ENCODE data around the gene NFYC.
"Not testable (repeated sequence)": the region's sequence is repeated elsewhere in the genome, so short reads cannot be mapped to it uniquely, and the experiment has no call there.

Gene NFYC

DNA sequence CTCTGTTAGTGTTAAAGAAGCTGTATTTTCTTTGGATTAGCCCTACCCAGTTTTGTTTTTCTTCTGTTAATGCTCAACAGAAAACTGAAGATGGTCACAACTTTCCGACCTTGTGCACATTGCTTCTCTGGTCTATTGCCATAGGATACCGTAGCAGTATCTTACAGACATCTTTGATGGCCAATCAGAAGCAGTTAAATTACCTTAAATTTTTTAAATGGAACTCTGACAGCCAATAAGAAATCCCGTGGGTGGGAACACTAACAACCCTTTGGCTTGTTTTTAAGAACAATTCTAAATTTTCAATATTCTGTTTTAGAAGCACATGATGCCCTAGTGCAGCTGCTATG, 17.2 kb downstream of the NFYC start:
- peak; percentile 87 to 93 for DNase-seq

DNA sequence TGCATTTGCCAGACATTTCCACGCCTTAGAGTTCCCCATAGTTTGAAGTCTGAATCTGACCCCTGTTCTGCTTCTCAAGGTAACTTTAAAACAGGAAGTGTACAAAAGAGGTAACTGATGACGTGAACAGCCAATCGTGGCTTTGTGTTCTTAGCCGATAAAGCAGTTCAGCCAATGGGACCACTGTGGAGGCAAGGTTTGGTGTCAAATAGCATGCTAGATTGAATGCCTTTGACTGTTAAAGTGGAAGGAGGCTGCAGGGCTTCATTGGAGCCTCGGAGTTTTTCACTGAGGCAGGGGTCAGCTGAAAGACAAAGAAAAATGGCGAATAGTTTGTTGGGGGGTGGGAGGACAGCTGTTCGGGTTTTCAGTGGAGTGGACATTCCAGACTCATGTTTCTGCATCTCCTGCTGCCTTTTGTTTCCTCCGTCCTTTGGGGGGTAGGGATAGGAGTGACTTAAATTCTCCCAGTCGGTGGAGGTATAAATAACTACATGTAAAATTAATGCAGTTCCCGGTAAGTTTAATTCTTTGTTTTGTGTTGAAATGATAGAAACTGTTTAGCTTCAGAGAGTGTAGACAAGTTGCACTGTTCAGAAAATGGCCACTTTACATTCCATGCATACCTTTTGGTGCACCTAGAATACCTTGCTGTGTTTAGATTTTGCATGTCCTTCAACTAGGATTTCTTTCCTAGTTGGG, 17.7 kb downstream of the NFYC start:
- DNase-seq = peak; percentile 96 to 97

DNA sequence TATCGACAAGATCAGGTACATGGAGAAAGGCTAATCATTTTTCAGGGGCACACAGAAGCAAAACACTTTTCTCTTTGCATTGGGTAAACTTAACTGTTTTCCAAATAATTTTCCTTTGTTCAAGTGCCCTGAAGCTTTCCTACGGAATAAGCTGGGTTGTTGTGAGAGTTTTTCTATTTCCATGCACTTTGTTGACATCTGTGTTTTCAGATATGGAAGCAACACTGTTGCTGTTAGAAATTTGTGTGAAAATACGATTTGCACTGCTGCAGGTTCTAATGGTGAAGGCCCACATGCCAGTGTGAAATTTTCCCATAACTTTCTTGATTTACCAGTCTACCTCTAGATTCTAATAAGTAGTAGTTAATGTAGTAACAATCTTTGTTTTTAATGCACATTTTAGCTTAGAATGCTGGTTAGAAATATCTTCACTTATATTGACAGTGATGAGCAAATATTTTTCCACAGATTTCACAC, 18.3 kb downstream of the NFYC start:
- no peak for DNase-seq

DNA sequence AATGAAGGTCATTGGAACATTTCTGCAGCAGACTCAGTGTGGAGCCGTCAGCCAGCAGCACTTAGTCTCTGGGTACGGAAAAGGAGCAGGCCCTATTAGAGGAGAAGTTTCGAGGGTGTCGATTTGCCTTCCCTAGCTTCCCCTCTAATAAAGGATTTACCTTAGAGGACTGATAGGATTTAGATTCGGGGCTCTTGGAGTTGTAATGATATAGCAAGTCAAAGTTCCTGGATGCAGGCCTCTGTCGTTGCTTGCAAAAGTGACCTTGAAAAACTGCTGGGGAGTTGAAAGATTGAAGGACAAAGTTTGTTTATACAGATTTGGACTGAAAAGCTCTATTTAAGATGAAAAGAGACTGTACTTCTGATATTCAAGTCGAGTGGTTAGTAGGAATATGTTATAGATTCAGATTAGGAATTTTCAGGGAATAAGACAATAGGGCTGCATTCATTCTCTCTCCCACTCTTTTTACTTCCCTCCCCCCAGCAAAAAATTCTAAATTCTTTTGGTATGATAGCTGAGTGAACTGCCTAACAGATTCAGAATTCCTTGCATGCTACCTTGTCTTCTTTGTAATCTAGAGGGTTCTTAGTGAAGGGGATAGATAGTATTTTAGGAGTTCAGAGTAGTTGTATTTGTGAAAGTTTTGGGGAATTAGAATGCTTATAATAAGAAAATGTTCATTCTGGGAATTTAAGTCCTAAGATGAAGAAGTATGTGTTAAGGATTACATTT, 19.2 kb downstream of the NFYC start:
- DNase-seq = no peak

DNA sequence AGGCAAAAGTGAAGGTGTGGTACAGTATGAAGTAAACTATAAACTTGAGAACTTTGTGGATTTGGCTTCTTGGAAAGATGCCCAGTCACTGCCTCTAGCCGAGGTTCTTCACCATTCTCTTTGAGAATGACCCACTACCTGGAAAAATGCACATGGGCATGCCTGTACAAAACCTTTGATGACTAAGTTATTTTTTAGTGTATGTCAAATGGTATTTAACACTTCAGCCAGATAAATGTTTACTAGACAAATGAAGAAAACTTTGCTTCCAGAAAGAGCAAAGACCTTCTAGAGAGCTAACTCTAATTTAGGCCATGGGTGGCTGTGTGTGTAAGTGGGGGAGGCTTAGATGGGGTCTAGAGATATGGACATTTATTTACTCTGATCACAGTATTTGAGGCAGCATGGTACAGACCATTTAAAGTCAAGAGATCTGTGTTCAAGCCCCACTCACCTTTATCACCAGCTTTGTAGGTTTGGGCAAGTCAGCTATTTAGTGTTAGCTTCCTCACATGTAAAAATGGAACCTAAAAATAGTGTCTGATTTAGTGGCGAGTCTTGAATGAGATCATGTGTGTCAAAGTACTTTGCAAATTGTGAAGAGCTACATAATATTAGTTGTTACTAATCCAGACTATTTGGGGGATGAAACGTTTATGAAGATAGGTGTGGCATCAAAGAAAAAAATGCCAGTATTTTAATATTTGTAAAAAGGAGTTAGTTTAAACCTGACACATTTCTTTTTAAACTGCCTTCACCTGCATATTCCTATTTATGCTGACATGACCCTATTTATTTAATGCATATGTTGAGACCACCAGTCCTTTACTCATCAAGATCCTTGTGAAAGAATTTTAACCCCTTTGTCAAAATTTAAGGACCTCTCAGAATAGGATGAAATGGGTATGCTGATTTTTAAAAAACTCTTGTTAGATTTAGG, 20.2 kb downstream of the NFYC start:
- DNase-seq = no peak

DNA sequence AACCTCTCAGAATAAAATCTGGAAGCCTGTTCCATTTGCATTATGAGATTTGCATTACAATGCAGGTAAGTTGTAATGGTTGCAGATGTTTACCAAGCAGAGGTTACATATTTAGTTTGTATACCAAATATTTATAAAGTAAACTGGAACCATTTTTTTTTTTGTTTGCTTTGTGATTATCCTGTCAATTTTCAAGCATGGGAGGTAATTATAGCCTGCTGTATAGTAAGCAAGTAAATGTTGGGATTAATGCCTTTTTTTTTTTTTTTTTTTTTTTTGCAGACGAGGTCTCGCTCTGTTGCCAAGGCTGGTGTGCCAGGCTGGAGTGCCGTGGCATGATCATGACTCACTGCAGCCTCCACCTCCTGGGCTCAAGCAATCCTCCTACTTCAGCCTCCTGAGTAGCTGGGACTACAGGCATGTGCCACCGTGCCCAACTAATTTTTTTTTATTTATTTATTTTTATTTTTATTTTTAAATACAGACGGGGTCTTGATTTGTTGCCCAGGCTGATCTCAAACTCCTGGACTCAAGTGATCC, 21.0 kb downstream of the NFYC start:
- DNase-seq = peak in 1 of 2 experiments; percentile 23

DNA sequence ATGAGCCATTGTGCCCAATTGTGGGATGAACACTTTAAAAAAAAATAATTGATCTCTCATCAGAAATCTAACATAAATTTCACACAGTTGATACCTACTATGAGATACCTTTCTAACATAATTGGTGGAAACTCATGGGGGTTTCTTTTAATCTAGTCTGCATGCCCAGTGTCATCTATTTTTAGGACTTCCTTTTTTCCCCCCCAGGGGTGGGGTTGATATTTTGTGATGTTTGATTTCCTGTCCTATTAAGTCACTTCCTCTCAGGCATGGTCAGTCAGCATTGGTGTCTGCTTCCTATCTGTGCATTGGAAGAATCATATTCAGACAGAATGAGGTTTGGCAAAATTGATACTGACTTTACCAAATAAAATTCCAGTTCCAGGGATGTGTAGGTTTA, 21.5 kb downstream of the NFYC start:
- DNase-seq = no peak

DNA sequence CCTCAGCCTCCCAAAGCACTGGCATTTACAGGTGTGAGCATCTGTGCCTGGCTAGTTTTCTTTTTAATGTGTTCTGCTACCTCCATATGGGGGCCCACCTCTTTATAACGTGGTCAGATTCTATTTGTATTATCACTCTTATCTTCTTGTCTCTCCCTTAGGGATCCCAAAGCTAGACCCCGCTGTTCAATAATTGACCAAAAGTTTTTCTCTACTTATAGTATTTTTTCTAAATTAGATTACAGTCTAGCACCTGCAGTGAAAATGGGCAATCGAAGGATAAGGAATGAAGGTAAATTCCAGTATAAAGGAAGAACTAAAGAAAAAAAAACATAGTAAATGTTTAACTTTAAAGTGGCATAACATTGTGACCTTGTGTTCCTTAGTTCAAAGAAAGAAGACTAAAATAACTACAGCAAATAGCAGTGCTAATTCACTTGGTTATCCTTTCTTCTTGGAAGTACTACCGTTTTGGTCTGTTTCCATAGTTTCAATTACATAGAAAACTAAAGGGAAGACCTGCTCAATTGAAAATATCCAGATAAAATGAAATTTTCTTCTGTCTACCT, 24.1 kb downstream of the NFYC start:
- no peak for DNase-seq

DNA sequence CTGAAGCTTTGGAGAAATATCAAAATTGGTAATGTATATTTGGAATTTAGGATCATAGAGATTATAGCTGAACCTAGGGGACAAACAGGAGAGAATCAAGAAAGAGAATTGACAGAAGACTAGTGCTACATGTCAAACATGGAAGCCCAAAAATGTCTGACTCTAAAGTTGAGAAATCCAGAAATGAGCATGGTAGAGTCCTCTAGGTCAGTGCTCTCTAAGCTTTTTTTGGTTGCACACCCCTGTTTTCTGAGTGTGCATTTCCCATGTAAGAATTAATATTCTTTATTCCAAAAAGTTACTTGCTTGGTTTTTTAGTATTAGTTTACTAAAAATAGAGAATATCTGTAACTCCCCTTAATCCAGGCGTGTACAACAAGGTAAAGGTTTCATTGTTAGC, 25.6 kb downstream of the NFYC start:
- no peak for DNase-seq

DNA sequence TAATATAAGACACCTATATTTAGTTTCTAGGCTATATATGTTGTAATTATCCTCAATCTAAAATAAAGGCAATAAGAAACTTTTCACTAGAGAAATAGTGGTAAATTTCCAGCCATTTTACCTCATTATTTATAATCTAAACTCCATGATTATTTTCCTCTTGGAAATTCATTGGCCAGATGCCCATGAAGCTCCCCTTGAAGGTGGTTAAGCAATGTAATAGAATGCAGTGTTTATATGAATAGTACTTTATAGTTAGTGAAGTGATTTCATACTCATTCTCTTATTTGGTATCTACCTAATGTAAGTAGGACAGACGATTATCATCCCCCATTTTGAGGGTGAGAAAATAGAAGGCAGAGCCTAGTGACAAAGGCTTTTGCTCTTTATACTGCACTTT, 26.5 kb downstream of the NFYC start:
- no peak for DNase-seq

DNA sequence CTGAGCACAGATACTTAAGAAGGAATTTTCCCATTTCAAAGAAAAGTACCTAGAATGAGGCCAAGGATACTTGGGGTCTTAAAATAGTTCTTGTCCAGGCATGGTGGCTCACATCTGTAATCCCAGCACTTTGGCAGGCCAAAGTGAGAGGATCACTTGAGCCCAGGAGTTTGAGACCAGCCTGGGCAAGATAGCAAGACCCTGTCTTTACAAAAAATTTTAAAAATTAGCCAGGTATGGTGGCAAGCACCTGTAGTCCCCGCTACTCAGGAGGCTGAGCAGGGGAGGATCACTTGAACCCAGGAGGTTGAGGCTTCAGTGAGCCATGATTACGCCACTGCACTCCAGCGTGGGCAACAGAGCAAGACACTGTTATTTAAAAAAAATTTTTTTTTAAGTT, 29.0 kb downstream of the NFYC start:
- no peak for DNase-seq

DNA sequence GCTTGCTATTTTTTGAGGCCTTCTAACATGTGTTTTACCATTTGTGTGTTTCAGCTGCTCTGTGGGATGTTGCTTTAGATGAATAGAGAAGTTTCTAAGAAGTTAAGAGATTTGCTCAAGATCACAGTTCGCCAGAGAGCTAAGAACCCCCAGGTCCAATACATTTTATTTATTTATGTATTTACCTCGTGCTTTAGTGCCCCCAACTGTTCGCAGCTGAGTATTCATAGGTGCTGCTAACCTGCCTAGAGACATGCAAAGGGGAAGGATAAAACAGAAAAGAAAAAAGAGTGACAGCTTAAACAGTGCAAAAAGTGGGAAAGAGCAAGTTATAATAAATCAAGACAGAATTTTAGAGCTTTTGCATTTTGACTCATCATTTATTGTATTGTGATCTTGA, 31.1 kb downstream of the NFYC start:
- peak in 1 of 2 experiments; percentile 13 for DNase-seq

DNA sequence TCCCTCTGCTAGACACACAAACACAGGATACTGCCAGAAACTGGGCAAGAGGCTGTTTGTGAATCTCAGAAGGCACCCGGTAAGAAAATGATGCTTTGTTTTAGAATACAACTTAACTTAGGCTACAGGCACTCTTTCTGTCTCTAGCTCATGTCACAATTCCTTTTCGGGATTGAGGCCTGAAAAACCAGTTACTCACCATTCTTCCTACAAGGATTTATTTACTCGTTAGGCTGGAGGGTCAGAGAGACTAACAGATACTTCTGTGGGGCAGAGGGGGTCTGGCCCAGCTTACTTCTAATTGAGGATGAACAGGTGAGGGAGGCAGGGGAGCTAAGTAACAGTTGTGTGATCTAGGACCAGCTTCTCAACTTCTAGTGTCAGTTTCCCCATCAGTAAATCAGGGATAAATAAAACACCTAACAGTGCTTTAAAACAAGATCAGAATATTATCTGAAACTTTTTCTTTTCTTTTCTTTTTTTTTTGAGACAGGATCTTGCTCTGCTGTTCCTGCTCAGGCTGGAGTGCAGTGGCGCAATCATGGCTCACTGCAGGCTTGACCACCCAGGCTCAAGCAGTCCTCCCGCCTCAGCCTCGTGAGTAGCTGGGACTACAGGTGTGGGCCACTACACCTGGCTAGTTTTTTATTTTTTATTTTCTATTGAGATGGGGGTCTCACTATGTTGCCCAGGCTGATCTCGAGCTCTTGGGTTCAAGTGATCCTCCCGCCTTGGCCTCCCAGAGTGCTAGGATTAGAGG, 31.9 kb downstream of the NFYC start:
- DNase-seq = no peak

DNA sequence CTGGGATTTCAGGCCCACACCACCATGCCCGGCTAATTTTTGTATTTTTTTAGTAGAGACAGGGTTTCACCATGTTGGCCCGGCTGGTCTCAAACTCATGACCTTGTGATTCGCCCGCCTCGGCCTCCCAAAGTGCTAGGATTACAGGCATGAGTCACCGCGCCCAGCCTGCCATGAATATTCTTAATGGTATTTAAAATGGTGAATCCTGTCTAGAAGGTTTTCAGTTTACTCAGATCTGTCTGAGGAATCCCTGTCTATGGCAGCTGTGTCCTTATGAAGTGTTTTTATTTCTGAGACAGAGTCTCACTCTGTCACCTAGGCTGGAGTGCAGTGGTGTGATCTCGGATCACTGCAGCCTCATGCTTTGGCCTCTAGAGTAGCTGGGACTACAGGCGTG, 36.2 kb downstream of the NFYC start:
- not testable (repeated sequence) for DNase-seq

DNA sequence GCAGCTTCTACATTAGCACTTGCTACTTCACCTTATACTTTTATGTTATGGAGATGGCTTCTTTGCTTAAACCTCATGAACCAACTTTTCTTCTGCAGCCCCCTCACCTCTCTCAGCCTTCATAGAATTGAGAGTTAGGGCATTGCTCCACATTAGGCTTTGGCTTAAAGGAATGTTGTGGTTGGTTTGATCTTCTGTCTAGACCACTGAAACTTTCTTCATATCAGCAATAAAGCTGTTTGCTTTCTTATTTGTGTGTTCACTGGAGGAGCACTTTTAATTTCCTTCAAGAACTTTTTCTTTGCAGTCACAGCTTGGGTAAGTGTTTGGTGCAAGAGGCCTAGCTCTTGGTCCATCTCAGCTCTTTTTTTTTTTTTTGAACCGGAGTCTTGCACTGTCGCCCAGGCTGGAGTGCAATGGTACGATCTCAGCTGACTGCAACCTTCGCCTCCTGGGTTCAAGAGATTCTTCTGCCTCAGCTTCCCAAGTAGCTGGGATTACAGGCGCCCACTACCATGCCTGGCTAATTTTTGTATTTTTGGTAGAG, 37.9 kb downstream of the NFYC start:
- DNase-seq = not testable (repeated sequence)

DNA sequence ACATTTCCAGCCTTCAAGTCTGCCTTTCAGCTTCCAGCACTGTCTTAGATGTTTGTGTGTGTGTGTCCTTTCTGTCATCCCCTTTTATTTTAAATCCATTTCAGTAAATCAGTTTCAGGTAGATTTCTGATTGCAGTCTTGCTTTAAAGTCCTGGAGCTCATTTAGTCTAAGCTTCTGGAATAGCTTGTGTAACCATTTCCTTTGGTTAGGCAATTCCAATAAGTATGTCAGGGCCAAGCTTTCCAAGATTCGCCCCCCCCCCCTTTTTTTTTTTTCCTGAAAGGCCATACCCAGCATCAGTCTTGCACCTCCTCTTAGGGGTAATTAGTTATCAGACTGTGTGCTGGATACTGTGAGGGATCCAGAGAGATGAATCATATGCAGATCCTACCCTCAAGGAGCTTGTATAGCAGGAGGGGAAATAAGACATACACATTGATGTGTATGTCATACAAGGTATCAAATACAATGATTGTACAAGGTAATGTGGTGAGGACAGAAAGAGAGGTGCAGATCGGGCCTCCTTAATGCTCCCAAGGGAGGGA, 41.3 kb downstream of the NFYC start:
- no peak for DNase-seq

DNA sequence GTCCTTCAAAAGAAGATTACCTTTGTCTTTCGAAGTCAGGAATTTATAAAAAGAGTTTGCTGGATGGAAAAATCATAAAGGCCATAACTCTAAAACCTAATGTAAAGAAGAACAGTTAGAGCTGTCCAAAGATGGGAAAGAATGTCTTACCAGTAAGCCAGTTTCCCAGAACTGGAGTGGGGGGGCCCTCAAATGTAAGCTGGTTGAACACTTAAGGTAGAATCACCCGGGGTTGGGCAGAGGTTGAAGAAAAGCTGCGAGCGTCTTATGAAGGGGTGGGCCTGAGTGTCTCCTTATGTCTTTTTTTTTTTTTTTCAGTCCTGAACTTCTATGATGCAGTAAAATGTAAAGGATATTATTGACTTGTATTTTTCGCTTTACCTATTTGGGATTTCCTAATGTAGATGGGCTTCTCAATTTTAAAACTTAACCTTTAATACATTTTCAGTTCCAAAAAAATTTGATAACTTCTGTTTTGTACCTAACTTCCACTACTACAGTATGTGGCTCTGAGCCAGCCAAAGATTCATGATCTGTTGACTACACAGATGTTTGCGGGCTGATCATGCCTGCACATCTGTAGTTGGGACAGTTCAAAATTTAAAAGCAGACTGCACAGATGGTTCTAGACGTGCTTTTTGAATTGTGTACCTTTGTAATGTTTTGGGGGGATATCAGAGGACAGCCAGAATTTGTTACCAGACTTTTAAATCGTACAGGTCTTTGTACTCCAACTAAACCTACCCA, 43.6 kb downstream of the NFYC start:
- no peak for DNase-seq

DNA sequence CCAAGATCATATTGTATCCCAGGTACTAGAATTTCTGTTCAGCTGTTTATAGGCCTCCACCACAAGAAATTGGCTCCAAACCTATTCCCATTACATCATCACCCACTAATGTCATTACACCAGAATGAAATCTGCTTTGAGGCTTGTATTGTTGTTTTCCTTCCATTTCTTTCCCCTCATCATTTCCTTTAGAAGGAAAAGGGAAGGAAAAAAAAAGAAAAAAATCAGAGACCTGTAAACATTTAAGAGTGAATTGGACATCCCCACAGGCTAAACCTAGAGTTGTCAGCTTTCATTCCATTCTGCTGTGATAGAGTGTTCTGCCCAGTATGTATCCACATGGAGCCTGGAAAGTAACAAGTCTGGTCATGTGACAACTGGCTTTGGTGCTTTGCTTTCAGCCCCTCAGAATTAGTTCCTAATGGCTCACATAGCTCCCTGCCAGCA, 44.6 kb downstream of the NFYC start:
- DNase-seq = no peak

DNA sequence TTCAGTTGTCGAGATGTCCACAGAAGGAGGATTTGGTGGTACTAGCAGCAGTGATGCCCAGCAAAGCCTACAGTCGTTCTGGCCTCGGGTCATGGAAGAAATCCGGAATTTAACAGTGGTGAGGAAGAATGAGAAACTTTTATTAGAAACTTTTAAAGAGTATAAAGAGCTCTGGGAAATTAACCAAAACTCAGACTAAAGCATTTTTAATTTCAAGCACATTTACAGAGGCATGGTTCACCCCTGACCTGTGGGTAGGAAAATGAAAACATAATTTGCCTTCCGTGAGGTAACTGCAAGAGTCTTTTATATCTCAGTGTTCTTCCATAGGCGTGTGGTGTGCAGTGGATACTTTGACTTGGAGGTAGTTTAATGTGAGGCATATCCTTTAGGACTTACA, 47.3 kb downstream of the NFYC start:
- no peak for DNase-seq

DNA sequence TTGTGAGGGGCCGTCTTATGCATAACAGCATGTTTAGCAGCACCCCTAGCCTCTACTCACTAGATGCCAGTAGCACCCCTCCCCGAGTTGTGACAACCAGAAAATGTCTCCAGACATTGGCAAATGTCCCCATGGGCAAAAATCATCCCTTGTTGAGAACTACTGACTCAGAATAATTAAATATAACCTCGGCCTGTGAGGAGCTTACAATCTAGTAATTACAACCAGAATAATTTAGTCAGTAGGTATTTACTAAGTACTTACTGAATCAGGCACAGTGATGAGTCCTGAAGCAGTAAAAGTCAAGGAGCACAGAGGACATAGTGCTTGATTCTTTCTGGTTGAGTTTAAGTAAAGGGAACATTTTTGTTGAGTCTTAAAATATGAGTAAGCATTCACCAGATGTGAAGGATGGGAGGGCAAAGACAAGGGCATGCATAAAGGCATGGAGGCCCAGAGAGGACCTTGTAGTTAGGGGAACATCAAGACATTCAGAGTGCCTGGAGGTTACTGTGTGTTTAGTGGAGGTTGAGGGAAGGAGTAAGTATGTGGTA, 48.0 kb downstream of the NFYC start:
- no peak for DNase-seq

Measured in NCI-H526 (cell line).